HG03139 (cell line): ENCODE data around the gene DYNLT2B.
"Not testable (repeated sequence)": the region's sequence is repeated elsewhere in the genome, so short reads cannot be mapped to it uniquely, and the experiment has no call there.

Experiments used
- ATAC-seq: cut with Tn5 transposase; IDR thresholded peaks from one replicate; pipeline ENCODE4 v1.9.1; 2021; ENCODE audit not compliant: unreplicated experiment

Gene DYNLT2B

GRCh38 chr3:196327405-196327804 lies 9.4 kb upstream of the DYNLT2B start:
- ATAC-seq = no peak

- no peak for ATAC-seq
Measured at GRCh38 chr3:196326936-196327335, 8.9 kb upstream of the DYNLT2B start.

- no peak for ATAC-seq
Measured at GRCh38 chr3:196323691-196324090, 5.7 kb upstream of the DYNLT2B start.

- no peak for ATAC-seq
Measured at GRCh38 chr3:196323016-196323415, 5.0 kb upstream of the DYNLT2B start.

GRCh38 chr3:196321162-196321561 lies 3.1 kb upstream of the DYNLT2B start:
- ATAC-seq = no peak

- ATAC-seq = no peak
Measured at GRCh38 chr3:196320137-196320536, 2.1 kb upstream of the DYNLT2B start.

- not testable (repeated sequence) for ATAC-seq
Measured at GRCh38 chr3:196316799-196317686, 997 bp downstream of the DYNLT2B start.

GRCh38 chr3:196315821-196316220 lies 2.2 kb downstream of the DYNLT2B start:
- no peak for ATAC-seq

GRCh38 chr3:196314597-196314996 lies 3.4 kb downstream of the DYNLT2B start:
- no peak for ATAC-seq

GRCh38 chr3:196314086-196314485 lies 4.0 kb downstream of the DYNLT2B start:
- not testable (repeated sequence) for ATAC-seq

- ATAC-seq = not testable (repeated sequence)
Measured at GRCh38 chr3:196302960-196303359, 15.1 kb downstream of the DYNLT2B start.

GRCh38 chr3:196302551-196302950 lies 15.5 kb downstream of the DYNLT2B start:
- not testable (repeated sequence) for ATAC-seq

- ATAC-seq = no peak
Measured at GRCh38 chr3:196298521-196298920, 19.5 kb downstream of the DYNLT2B start.

GRCh38 chr3:196292286-196292923 lies 25.6 kb downstream of the DYNLT2B start:
- ATAC-seq = no peak

- ATAC-seq = no peak
Measured at GRCh38 chr3:196288141-196288460, 29.9 kb downstream of the DYNLT2B start.

- ATAC-seq = peak; percentile 79
Measured at GRCh38 chr3:196287440-196288140, 30.4 kb downstream of the DYNLT2B start, which contains the start of gene PCYT1A. TSS of gene PCYT1A (minus strand) at chr3:196287726. CDS start at chr3:196270531, 17,195 bp downstream.

- ATAC-seq = no peak
Measured at GRCh38 chr3:196287090-196287439, 31.0 kb downstream of the DYNLT2B start.

GRCh38 chr3:196284396-196284795 lies 33.6 kb downstream of the DYNLT2B start:
- no peak for ATAC-seq

- ATAC-seq = no peak
Measured at GRCh38 chr3:196281962-196282361, 36.1 kb downstream of the DYNLT2B start.

- no peak for ATAC-seq
Measured at GRCh38 chr3:196280689-196281440, 37.2 kb downstream of the DYNLT2B start.

- ATAC-seq = peak; percentile 17
Measured at GRCh38 chr3:196275126-196275525, 42.9 kb downstream of the DYNLT2B start.
